Measurements from ENCODE around the gene SEMA5A. TPM values are rescaled to one million over a fixed set of nuclear protein-coding genes. Genes with fewer than 3 reads are reported as not detected.

SEMA5A gene
- total RNA-seq, 4 donors from 2014 or later = 13.4 to 22.3 (median 18.5) TPM

- WGBS, 2 donors = 80 to 87% methylated on average over 3 of the region's 3 CpGs
- no peak overlapping the region for H3K4me3 ChIP-seq (ENCODE audit: low read depth, poor library complexity, severe bottlenecking)
- DNase-seq (ENCODE audit: low spot score in 2 of 2) = no peak
- intact Hi-C loops (cut with DNase I; ENCODE audit: low total_unique reads) = no loop called here
- no peak for TF ChIP-seq CTCF (IDR thresholded peaks at IDR 0.05)
- TF ChIP-seq POLR2A (IDR thresholded peaks at IDR 0.05) = no peak
These were observed 206.6 kb downstream of the SEMA5A start for GRCh38 chr5:9339206-9339818.

- intact Hi-C loops (cut with DNase I; ENCODE audit: low total_unique reads) = no loop called here
- no peak for TF ChIP-seq CTCF (IDR thresholded peaks at IDR 0.05)
- no peak for TF ChIP-seq POLR2A (IDR thresholded peaks at IDR 0.05)
- DNase-seq (ENCODE audit: low spot score in 2 of 2) = no peak
- WGBS, 2 donors = 89 to 92% methylated on average over 4 of the region's 4 CpGs
- no peak overlapping the region for H3K4me3 ChIP-seq (ENCODE audit: low read depth, poor library complexity, severe bottlenecking)
These were observed 207.1 kb downstream of the SEMA5A start for GRCh38 chr5:9338796-9339195.

- DNase-seq (ENCODE audit: low spot score in 2 of 2) = no peak
- WGBS, 2 donors = 56 to 59% methylated on average over 4 of the region's 4 CpGs
- H3K4me3 ChIP-seq (ENCODE audit: low read depth, poor library complexity, severe bottlenecking) = no peak overlapping the region
- intact Hi-C loops (cut with DNase I; ENCODE audit: low total_unique reads) = no loop called here
- TF ChIP-seq POLR2A (IDR thresholded peaks at IDR 0.05) (no peak), CTCF (IDR thresholded peaks at IDR 0.05) (no peak)
These were observed 207.8 kb downstream of the SEMA5A start for GRCh38 chr5:9337928-9338595.

DNA sequence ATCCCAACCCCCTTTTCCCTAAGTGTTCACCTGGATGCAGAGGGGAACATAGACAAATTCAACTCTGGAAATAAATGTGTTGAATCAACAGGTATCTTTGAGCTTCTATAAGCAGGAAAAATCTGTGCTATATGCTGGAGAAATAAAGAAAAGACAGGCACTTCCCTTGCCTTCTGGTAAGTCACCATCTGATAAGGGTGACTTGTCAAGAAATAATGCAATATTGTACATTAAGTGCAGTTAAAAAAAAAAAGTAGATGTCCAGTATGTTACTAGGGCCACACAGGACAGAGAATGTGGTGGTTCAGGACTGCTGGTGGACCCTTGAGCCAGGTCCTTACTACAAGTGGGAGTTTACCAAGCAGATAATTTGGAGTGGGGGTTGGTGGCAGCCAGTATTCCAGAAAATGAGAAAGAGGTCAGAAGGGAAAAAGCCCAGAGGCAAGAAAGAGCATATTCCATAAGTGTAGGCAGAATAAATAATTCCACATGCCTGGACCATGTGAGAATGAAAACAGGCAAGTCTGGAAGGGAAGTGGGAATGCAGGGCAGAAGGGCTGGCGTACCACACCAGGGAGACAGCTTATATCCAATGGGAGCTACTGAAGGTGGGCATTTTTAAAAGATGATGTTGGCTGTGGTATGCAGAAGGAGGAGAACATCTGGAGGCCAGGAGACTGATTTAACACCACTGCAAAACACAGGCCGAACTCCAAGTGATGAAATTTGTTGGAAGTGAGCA is 209.9 kb downstream of the SEMA5A start:
- H3K4me3 ChIP-seq (ENCODE audit: low read depth, poor library complexity, severe bottlenecking) = no peak overlapping the region
- TF ChIP-seq CTCF (IDR thresholded peaks at IDR 0.05) (no peak), POLR2A (IDR thresholded peaks at IDR 0.05) (no peak)
- WGBS, 2 donors = 79 to 81% methylated on average over 2 of the region's 2 CpGs
- no peak for DNase-seq (ENCODE audit: low spot score in 2 of 2)
- intact Hi-C loops (cut with DNase I; ENCODE audit: low total_unique reads) = no loop called here

GRCh38 chr5:9335269-9335668 is 210.6 kb downstream of the SEMA5A start:
- no peak overlapping the region for H3K4me3 ChIP-seq (ENCODE audit: low read depth, poor library complexity, severe bottlenecking)
- intact Hi-C loops (cut with DNase I; ENCODE audit: low total_unique reads) = no loop called here
- 81 to 90% methylated on average over 2 of the region's 2 CpGs for WGBS, 2 donors
- DNase-seq (ENCODE audit: low spot score in 2 of 2) = no peak
- TF ChIP-seq POLR2A (IDR thresholded peaks at IDR 0.05) (no peak), CTCF (IDR thresholded peaks at IDR 0.05) (no peak)

All from lower leg skin (tissue), 4 donors.